ENCODE measurements around the gene ZNF609. TPM values are rescaled to one million over a fixed set of nuclear protein-coding genes. Genes with fewer than 3 reads are reported as not detected.

ZNF609 gene
- total RNA-seq, 1 donor from 2014 or later, result 41.2 TPM

DNA sequence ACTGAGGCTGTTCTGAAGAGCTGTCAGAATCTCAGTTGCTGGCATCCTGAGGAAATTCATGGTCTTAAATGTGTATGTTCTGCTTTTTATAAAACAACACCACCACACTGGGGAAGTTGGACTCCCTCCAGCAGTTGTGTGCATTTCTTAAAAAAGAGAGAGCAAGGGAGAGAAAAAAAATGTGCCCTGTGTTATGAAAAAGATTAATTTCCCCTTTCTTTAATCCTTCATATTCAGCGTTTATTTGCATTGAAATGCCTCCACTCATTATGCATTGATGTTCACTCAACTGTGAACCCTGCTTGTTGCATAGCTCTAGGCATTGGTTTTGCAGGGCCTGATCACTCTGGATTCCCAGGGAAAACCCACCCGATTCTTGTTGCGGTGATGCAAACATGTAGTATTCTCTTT, 4.4 kb upstream of the ZNF609 start:
- Mint-ChIP-seq H3K4me1 (ENCODE audit: unreplicated experiment) (peaks cover 9% of the 10 kb centered on the region), H3K36me3 (ENCODE audit: low read depth, unreplicated experiment) (peaks cover 23% of the 10 kb centered on the region), H3K27me3 (ENCODE audit: unreplicated experiment) (peaks cover 11% of the 10 kb centered on the region), H3K9me3 (ENCODE audit: unreplicated experiment) (no peaks in the 10 kb centered on the region), H3K27ac (ENCODE audit: unreplicated experiment) (no peak overlapping the region), H3K4me3 (ENCODE audit: unreplicated experiment) (no peak overlapping the region)
- DNase-seq (ENCODE audit: low spot score), result no peak
- TF ChIP-seq, protein P1, sequence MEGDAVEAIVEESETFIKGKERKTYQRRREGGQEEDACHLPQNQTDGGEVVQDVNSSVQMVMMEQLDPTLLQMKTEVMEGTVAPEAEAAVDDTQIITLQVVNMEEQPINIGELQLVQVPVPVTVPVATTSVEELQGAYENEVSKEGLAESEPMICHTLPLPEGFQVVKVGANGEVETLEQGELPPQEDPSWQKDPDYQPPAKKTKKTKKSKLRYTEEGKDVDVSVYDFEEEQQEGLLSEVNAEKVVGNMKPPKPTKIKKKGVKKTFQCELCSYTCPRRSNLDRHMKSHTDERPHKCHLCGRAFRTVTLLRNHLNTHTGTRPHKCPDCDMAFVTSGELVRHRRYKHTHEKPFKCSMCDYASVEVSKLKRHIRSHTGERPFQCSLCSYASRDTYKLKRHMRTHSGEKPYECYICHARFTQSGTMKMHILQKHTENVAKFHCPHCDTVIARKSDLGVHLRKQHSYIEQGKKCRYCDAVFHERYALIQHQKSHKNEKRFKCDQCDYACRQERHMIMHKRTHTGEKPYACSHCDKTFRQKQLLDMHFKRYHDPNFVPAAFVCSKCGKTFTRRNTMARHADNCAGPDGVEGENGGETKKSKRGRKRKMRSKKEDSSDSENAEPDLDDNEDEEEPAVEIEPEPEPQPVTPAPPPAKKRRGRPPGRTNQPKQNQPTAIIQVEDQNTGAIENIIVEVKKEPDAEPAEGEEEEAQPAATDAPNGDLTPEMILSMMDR (IDR thresholded peaks at IDR 0.05; ENCODE audit: unreplicated experiment), result no peak

DNA sequence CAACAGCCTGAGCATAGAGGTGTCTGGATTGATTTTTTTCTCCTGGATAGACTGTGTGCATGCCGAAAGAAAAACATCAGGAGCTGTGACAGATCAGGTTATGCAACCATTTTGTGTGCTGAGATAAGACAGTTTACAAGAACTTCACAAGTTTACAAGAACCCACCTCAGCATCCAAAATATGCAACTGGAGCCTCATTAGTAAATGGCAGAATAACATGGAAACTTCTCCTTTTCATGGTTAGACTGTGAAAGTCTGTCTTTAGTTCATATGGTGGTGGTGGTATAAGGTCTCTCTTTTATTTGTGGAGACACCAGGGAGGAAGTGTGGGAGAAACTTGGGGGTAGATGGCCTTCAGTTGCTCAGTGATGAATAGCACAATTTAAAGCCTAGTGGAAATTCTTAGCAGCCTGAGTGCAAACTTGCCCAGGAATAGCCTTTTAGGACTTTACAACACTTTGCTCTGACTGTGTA, 3.7 kb upstream of the ZNF609 start:
- TF ChIP-seq, protein P1 (IDR thresholded peaks at IDR 0.05; ENCODE audit: unreplicated experiment), result no peak
- peaks cover 14% of the 10 kb centered on the region for H3K4me1 Mint-ChIP-seq (ENCODE audit: unreplicated experiment)
- peaks cover 11% of the 10 kb centered on the region for H3K27me3 Mint-ChIP-seq (ENCODE audit: unreplicated experiment)
- H3K27ac Mint-ChIP-seq (ENCODE audit: unreplicated experiment), result no peak overlapping the region
- DNase-seq (ENCODE audit: low spot score), result no peak
- no peaks in the 10 kb centered on the region for H3K9me3 Mint-ChIP-seq (ENCODE audit: unreplicated experiment)
- peaks cover 23% of the 10 kb centered on the region for H3K36me3 Mint-ChIP-seq (ENCODE audit: low read depth, unreplicated experiment)
- H3K4me3 Mint-ChIP-seq (ENCODE audit: unreplicated experiment), result no peak overlapping the region

DNA sequence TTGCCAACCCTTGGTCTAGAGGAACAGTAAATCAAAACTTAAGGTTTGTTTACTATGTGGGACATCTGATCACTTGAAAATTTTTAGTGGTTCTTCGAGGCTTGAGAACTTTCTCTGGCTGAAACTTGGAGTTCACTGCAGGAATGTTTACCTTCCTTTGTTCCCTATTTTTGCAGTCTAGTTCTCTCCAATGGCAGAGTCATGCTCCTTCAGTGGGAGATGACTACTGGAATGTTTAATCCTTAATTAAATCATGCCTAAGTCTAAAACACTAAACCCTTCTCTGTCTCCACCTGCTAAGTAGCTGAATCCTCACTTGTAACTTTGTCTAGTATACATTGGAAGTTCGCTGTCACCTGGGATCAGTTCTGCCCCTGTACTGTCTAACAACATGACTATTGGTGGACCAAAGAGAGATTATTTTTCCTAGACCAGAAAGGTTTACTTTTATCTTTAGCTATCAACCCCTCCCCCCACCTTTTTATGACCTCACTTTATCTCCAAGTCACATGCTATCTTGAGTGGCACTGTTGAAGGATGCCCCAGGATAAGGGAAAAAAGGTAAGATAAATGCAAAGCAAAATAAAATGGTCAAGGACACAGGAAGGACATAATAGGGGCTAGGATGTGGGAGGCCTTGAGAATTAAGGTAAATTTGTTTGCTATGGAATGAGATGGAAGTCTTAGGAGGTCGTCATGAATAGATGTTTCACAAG, 1.2 kb upstream of the ZNF609 start:
- Mint-ChIP-seq H3K27me3 (ENCODE audit: unreplicated experiment) (peaks cover 14% of the 10 kb centered on the region), H3K4me3 (ENCODE audit: unreplicated experiment) (peak overlapping the region; percentile 91), H3K27ac (ENCODE audit: unreplicated experiment) (peak overlapping the region; percentile 93), H3K36me3 (ENCODE audit: low read depth, unreplicated experiment) (peaks cover 15% of the 10 kb centered on the region), H3K9me3 (ENCODE audit: unreplicated experiment) (no peaks in the 10 kb centered on the region), H3K4me1 (ENCODE audit: unreplicated experiment) (peaks cover 22% of the 10 kb centered on the region)
- no peak for DNase-seq (ENCODE audit: low spot score)
- TF ChIP-seq, protein P1 (IDR thresholded peaks at IDR 0.05; ENCODE audit: unreplicated experiment), result no peak

DNA sequence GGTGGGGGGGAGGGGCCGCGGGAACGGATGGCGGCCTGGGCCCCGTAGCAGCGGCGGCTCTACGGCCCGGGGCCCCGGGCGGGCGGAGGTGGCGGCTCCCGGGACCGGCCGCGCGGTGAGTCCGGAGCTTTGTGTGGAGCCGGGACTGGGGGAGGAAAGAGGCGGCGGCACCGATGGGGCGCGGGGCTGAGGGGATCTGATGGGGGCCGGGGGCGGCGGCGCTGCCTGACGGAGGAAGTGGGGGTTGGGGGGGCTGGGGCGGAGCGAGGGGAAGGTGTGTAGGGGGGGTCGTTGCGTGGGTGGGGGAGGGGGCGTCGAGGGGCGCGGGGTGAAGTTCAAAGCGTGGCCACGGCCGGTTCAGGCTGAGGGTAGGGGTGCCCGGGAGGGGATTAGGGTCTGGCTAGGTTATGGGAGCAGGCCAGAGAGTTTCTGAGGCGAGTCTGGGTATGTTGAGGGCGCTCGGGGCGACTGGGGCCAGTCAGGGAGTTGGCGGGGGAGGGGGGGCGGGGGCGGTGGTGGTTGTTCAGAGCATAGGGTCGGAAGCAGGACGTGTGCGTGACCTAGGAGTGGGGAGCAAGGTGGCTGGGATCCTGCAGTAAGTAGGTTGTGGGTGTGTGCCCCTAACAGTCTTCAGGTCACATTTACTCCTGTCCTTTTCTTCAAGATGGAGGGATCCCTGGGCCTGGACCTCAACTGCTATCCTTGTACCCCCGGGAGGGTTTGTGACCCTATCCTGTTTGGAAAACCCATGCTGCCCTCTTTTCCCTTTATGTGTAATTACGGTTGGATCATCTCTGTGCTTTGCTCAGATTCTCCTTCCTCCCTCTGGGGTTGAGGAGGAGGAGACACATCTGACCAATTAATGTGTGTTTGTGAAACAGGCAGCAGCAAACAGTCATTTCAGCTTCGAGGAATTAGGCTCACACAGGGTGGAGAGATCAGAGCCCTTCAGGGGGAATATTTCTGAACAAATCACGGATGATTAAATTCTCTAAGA, 644 bp downstream of the ZNF609 start:
- TF ChIP-seq, protein P1 (IDR thresholded peaks at IDR 0.05; ENCODE audit: unreplicated experiment), result no peak
- H3K4me1 Mint-ChIP-seq (ENCODE audit: unreplicated experiment), result peaks cover 22% of the 10 kb centered on the region

More for the DNA sequence above, 644 bp downstream of the ZNF609 start:
- Mint-ChIP-seq H3K36me3 (ENCODE audit: low read depth, unreplicated experiment) (peaks cover 12% of the 10 kb centered on the region), H3K9me3 (ENCODE audit: unreplicated experiment) (no peaks in the 10 kb centered on the region), H3K4me3 (ENCODE audit: unreplicated experiment) (peak overlapping the region; percentile 97), H3K27me3 (ENCODE audit: unreplicated experiment) (peaks cover 14% of the 10 kb centered on the region), H3K27ac (ENCODE audit: unreplicated experiment) (peak overlapping the region; percentile 92)
- DNase-seq (ENCODE audit: low spot score), result peak; percentile 17

Data from endothelial cell (in vitro differentiated cells).